ENCODE results near the gene SECISBP2.
"Not testable (repeated sequence)": the region's sequence is repeated elsewhere in the genome, so short reads cannot be mapped to it uniquely, and the experiment has no call there.

The SECISBP2 gene

DNA sequence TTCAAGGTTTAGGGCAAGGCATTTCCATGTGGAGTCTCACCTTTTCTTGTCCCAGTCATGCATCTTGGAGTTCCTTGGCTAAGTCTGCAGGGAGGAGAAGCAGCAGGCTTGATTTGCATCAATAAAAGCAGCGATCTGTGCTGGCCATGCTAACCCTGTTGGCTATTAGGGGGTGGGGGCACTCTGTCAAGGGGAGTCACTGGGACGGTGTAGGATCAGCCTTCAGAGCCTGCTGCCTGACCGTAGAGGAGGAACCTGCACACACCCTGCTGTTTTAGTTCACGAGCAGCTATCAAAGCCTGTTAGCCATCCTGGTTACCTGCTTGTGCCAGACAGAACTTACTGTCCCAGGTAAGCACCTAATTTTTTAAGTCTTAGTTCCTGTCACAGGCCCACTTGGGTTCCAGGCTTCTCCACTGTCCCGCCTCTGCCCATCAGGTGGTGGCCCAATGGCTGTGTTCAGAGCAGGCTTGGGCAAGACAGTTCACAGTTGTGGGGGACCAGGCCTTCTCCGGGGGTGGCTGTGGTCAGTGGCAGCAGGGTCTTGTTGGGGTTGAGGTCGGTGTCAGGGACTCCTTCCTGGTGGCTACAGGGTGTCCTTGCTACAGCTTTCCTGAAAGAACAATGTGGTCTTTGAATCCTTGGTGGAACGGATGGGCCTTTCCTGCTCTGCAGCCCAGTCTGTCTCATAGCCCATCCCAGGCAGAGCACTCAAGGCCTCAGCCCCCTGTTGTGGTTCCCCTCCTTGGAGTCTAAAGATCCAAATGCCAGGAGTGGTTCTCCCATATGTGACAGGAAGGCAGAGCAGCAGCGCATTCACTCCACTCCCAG is 43.7 kb downstream of the SECISBP2 start:
- H3K4me1 Mint-ChIP-seq (ENCODE audit: low read depth), result peaks cover 21% of the 10 kb centered on the region
- peaks cover 77% of the 10 kb centered on the region for H3K36me3 Mint-ChIP-seq (ENCODE audit: low read depth)
- H3K27me3 Mint-ChIP-seq, result no peaks in the 10 kb centered on the region
- H3K9me3 Mint-ChIP-seq, result no peaks in the 10 kb centered on the region
- peak overlapping the region; percentile 81 for H3K27ac Mint-ChIP-seq
- no peak for DNase-seq
- H3K4me3 Mint-ChIP-seq, result no peak overlapping the region

GRCh38 chr9:89362647-89363310 is 44.5 kb downstream of the SECISBP2 start:
- Mint-ChIP-seq H3K4me1 (ENCODE audit: low read depth) (peaks cover 14% of the 10 kb centered on the region), H3K36me3 (ENCODE audit: low read depth) (peaks cover 70% of the 10 kb centered on the region), H3K27me3 (no peaks in the 10 kb centered on the region), H3K4me3 (no peak overlapping the region), H3K27ac (peak overlapping the region; percentile 80), H3K9me3 (no peaks in the 10 kb centered on the region)
- no peak for DNase-seq

GRCh38 chr9:89363311-89363670 is 45.0 kb downstream of the SECISBP2 start:
- DNase-seq, result no peak
- Mint-ChIP-seq H3K4me1 (ENCODE audit: low read depth) (peaks cover 17% of the 10 kb centered on the region), H3K36me3 (ENCODE audit: low read depth) (peaks cover 64% of the 10 kb centered on the region), H3K4me3 (no peak overlapping the region), H3K9me3 (no peaks in the 10 kb centered on the region), H3K27ac (peak overlapping the region; percentile 80), H3K27me3 (no peaks in the 10 kb centered on the region)

- H3K4me3 Mint-ChIP-seq, result no peak overlapping the region
- H3K27me3 Mint-ChIP-seq, result no peaks in the 10 kb centered on the region
- peaks cover 17% of the 10 kb centered on the region for H3K4me1 Mint-ChIP-seq (ENCODE audit: low read depth)
- H3K9me3 Mint-ChIP-seq, result no peaks in the 10 kb centered on the region
- peaks cover 56% of the 10 kb centered on the region for H3K36me3 Mint-ChIP-seq (ENCODE audit: low read depth)
- H3K27ac Mint-ChIP-seq, result peak overlapping the region; percentile 80
- no peak for DNase-seq
Measured at GRCh38 chr9:89363921-89364665, 45.8 kb downstream of the SECISBP2 start.

DNA sequence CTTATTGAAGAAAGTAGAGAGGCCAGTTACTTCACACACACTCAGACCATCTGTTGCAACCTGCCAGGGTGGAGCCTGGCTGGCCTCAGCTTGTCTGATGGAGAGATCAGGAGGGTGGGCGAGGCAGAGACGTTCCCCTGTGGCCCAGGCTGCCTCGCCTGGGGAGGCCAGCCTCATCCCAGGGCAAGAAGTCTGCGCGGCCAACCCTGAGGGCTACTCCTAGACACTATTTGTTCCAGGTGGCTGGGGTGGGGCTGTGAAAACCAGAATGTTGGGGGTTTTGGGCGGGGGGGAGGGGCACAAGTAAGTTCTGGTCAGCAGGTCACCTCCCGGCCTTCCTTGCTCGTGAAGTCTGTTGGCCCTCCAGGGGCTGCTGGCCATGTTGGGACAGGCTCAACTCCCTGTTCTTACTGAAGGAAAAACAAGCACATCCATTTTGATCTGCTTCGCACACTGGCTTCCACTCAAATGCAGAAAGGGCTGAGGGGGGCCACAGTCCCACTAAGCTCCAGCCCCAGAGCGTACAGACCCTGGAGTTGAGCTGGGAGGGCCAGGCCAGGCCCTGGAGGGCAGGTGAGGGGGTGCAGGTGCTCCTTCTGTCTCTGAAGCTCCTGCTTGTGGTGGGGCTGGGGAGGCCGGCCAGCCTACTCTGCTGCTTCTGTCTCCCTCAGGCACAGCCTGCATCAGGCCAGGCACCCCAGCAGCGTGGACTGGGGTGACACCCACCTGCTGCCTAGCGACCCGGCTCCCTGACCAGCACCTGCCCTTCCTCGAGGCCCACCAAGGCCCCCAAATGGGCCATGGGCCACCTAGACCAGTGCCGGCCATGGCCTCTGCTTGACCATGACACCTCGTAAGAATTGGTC is 46.6 kb downstream of the SECISBP2 start:
- DNase-seq, result no peak
- H3K4me1 Mint-ChIP-seq (ENCODE audit: low read depth), result peaks cover 15% of the 10 kb centered on the region
- H3K27me3 Mint-ChIP-seq, result no peaks in the 10 kb centered on the region
- H3K36me3 Mint-ChIP-seq (ENCODE audit: low read depth), result peaks cover 48% of the 10 kb centered on the region
- no peaks in the 10 kb centered on the region for H3K9me3 Mint-ChIP-seq
- H3K27ac Mint-ChIP-seq, result peak overlapping the region; percentile 74
- H3K4me3 Mint-ChIP-seq, result no peak overlapping the region

DNA sequence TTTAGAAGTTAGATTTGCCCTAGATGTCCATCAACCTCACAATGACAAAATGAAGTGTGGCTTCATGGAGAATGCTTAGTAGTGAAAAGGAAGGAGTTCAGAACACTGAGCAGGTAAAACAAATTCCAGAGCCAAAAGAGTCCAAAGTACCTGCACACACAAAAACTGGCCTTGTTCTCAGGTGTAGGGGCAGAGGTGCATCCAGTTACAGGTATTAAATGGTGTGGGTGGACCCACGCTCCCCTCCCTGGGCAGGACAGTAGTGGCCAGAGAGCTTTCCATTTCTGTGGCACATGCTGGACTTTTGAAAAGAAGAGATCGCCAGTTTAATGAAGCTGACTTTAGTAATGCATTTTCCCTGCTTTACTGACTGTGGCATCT is 47.2 kb downstream of the SECISBP2 start:
- peaks cover 42% of the 10 kb centered on the region for H3K36me3 Mint-ChIP-seq (ENCODE audit: low read depth)
- peaks cover 13% of the 10 kb centered on the region for H3K4me1 Mint-ChIP-seq (ENCODE audit: low read depth)
- H3K4me3 Mint-ChIP-seq, result no peak overlapping the region
- no peak for DNase-seq
- no peaks in the 10 kb centered on the region for H3K27me3 Mint-ChIP-seq
- H3K27ac Mint-ChIP-seq, result peak overlapping the region; percentile 73
- no peaks in the 10 kb centered on the region for H3K9me3 Mint-ChIP-seq

DNA sequence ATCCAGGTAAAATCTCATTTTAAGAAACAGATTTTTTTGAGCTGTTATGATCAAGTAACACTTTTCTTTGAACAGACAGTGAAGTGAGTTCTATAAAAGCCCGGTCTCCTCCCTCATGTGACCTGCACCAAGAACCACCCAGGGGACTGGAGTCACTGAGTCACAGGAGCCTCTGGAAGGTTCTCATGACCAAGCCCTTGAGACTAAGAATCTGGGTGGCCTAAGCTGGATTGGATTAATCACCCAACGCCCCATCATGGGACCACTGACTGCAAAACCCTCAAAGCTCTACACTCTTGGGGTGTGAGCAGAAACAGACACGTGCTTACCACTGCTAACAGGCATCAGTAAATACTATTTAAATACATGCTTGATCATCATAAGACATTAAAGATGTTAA is 48.4 kb downstream of the SECISBP2 start:
- Mint-ChIP-seq H3K27ac (peak overlapping the region; percentile 77), H3K4me3 (no peak overlapping the region), H3K9me3 (no peaks in the 10 kb centered on the region)

GRCh38 chr9:89367281-89367680 is 49.0 kb downstream of the SECISBP2 start:
- Mint-ChIP-seq H3K4me1 (ENCODE audit: low read depth) (peaks cover 13% of the 10 kb centered on the region), H3K9me3 (no peaks in the 10 kb centered on the region), H3K36me3 (ENCODE audit: low read depth) (peaks cover 25% of the 10 kb centered on the region), H3K4me3 (no peak overlapping the region), H3K27ac (peak overlapping the region; percentile 77), H3K27me3 (no peaks in the 10 kb centered on the region)
- DNase-seq, result no peak

More for the DNA sequence above, 48.4 kb downstream of the SECISBP2 start:
- peaks cover 30% of the 10 kb centered on the region for H3K36me3 Mint-ChIP-seq (ENCODE audit: low read depth)
- H3K27me3 Mint-ChIP-seq, result no peaks in the 10 kb centered on the region
- peaks cover 13% of the 10 kb centered on the region for H3K4me1 Mint-ChIP-seq (ENCODE audit: low read depth)
- DNase-seq, result no peak

- DNase-seq, result no peak
- no peak overlapping the region for H3K4me3 Mint-ChIP-seq
- H3K4me1 Mint-ChIP-seq (ENCODE audit: low read depth), result peaks cover 13% of the 10 kb centered on the region
- H3K27me3 Mint-ChIP-seq, result no peaks in the 10 kb centered on the region
- H3K36me3 Mint-ChIP-seq (ENCODE audit: low read depth), result peaks cover 22% of the 10 kb centered on the region
- H3K9me3 Mint-ChIP-seq, result no peaks in the 10 kb centered on the region
- peak overlapping the region; percentile 88 for H3K27ac Mint-ChIP-seq
Measured at GRCh38 chr9:89367726-89368437, 49.6 kb downstream of the SECISBP2 start.

DNA sequence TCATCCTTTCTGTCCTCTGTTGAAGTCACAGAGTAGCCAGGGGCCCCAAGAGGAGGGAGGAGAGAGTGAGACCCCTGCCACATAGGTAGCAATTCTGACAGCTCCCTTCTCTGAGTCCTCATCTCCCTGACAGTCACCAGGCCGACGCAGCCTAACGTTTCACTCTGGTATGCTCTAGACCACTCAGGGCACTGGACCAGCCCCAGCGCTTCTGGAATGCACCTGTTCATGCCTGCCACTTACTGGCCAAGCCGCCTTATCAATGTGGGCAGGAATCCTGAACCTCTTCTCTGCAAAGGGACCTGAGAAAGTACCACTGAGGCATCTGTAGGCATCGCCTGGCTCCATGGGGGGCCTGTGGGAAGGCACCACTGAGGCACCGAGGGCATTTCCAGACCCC is 50.2 kb downstream of the SECISBP2 start:
- DNase-seq, result no peak
- peaks cover 20% of the 10 kb centered on the region for H3K4me1 Mint-ChIP-seq (ENCODE audit: low read depth)
- peaks cover 18% of the 10 kb centered on the region for H3K36me3 Mint-ChIP-seq (ENCODE audit: low read depth)
- H3K4me3 Mint-ChIP-seq, result no peak overlapping the region
- no peaks in the 10 kb centered on the region for H3K9me3 Mint-ChIP-seq
- H3K27ac Mint-ChIP-seq, result peak overlapping the region; percentile 88
- no peaks in the 10 kb centered on the region for H3K27me3 Mint-ChIP-seq

DNA sequence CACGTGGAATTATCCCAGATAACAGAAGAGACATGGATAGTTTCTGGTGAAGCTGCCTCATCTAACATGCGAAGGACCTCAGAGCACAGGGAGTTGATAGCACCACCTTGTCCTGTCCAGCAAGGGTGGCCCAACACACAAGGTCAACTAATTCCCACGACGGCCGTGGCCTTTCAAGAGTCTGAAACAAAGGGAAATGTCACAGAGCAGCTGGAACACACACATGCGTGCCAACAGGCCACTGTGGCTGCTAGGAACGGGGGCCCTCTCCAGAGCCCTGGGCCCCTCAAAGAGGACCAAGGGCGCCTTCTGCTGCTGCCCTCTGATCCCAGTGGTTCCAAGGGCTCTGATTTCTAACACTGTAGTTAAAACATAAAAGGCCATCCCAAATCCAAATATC is 50.7 kb downstream of the SECISBP2 start:
- no peaks in the 10 kb centered on the region for H3K9me3 Mint-ChIP-seq
- peaks cover 15% of the 10 kb centered on the region for H3K36me3 Mint-ChIP-seq (ENCODE audit: low read depth)
- peaks cover 21% of the 10 kb centered on the region for H3K4me1 Mint-ChIP-seq (ENCODE audit: low read depth)
- no peaks in the 10 kb centered on the region for H3K27me3 Mint-ChIP-seq
- H3K27ac Mint-ChIP-seq, result peak overlapping the region; percentile 88
- DNase-seq, result no peak
- no peak overlapping the region for H3K4me3 Mint-ChIP-seq

- Mint-ChIP-seq H3K27ac (no peak overlapping the region), H3K4me1 (ENCODE audit: low read depth) (peaks cover 30% of the 10 kb centered on the region), H3K4me3 (no peak overlapping the region), H3K27me3 (no peaks in the 10 kb centered on the region), H3K36me3 (ENCODE audit: low read depth) (peaks cover 13% of the 10 kb centered on the region), H3K9me3 (no peaks in the 10 kb centered on the region)
- DNase-seq, result no peak
Measured at GRCh38 chr9:89370593-89370992, 52.3 kb downstream of the SECISBP2 start.

DNA sequence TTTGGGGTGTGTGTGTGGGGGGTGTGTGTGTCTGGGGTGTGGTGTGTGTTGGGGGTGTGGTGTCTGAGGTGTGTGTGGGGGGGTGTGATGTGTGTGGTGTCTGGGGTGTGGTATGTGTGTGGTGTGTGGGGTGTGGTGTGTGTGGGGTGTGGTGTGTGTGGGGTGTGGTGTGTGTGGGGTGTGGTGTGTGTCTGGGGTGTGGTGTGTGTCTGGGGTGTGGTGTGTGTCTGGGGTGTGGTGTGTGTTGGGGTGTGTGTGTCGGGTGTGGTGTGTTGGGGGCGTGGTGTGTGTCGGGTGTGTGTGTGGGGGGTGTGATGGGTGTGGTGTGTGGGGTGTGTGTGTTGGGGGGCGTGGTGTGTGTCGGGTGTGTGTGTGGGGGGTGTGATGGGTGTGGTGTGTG is 53.5 kb downstream of the SECISBP2 start:
- H3K27ac Mint-ChIP-seq, DNase-seq, H3K27me3 Mint-ChIP-seq, H3K9me3 Mint-ChIP-seq, H3K4me3 Mint-ChIP-seq: not testable (repeated sequence)
- H3K4me1 Mint-ChIP-seq (ENCODE audit: low read depth), result peaks cover 36% of the 10 kb centered on the region
- peaks cover 21% of the 10 kb centered on the region for H3K36me3 Mint-ChIP-seq (ENCODE audit: low read depth)
